ENCODE results near the gene SYNE4.

SYNE4 gene

GRCh38 chr19:36008336-36008978 lies at the start of gene SYNE4:
TSS of gene SYNE4 (minus strand) at chr19:36008813. CDS start at chr19:36008681, 132 bp downstream.
- peak within 1 kb of the TSS; percentile 65 for H3K27ac ChIP-seq
- TF ChIP-seq CTCF (conservative IDR thresholded peaks at IDR 0.05; ENCODE audit: low read depth) = no peak
- ChIA-PET POLR2A (ENCODE audit: low non-redundant PET) (interaction anchor here (0.5 to 0.6 kb wide), 3 partner anchors 21 to 46 kb away, joined by 3 to 12 read pairs (median 3); partner anchors contain the start of gene THAP8), CTCF (interaction anchor here (0.5 to 2.4 kb wide), 2 partner anchors 12 to 136 kb away, joined by 6 to 8 read pairs; no protein-coding TSS in a partner anchor)
- DNase-seq (ENCODE audit: low spot score) = no peak

- ChIA-PET CTCF (no interaction called here), POLR2A (ENCODE audit: low non-redundant PET) (interaction anchor here (0.8 kb wide), 1 partner anchor 47 kb away, joined by 3 read pairs; the partner anchor contains the start of gene SYNE4)
- 0 out of 2 replicates have a peak, but pooled peaks have one; percentile 2 for TF ChIP-seq CTCF (conservative IDR thresholded peaks at IDR 0.05; ENCODE audit: low read depth)
- DNase-seq (ENCODE audit: low spot score) = peak; percentile 99
- peak within 1 kb of the TSS; percentile 99 for H3K27ac ChIP-seq
Observed at GRCh38 chr19:36054733-36055686, 46.4 kb upstream of the SYNE4 start, which contains the start of gene WDR62. TSS of gene WDR62 (plus strand) at chr19:36054897. CDS start at chr19:36054972, 75 bp downstream.

- ChIA-PET CTCF (no interaction called here), POLR2A (ENCODE audit: low non-redundant PET) (interaction anchor here (0.5 to 0.8 kb wide), 3 partner anchors 46 to 735 kb away, joined by 3 to 5 read pairs (median 3); partner anchors contain the start of gene SYNE4)
- TF ChIP-seq CTCF (conservative IDR thresholded peaks at IDR 0.05; ENCODE audit: low read depth) = peak; percentile 37
- peak within 1 kb of the TSS; percentile 99 for H3K27ac ChIP-seq
- peak; percentile 99 for DNase-seq (ENCODE audit: low spot score)
Observed at GRCh38 chr19:36054119-36054732, 45.6 kb upstream of the SYNE4 start, which contains the start of gene THAP8. TSS of gene THAP8 (minus strand) at chr19:36054285. CDS start at chr19:36054217, 68 bp downstream.

GRCh38 chr19:36051637-36052036 lies 43.0 kb upstream of the SYNE4 start:
- ChIA-PET POLR2A (ENCODE audit: low non-redundant PET) (no interaction called here), CTCF (no interaction called here)
- no peak for DNase-seq (ENCODE audit: low spot score)
- peak overlapping the region; percentile 28; the same call in 1 of the 2 replicates for H3K27ac ChIP-seq
- TF ChIP-seq CTCF (conservative IDR thresholded peaks at IDR 0.05; ENCODE audit: low read depth) = no peak

GRCh38 chr19:36051236-36051635 lies 42.6 kb upstream of the SYNE4 start:
- ChIA-PET POLR2A (ENCODE audit: low non-redundant PET) (no interaction called here), CTCF (no interaction called here)
- DNase-seq (ENCODE audit: low spot score) = no peak
- TF ChIP-seq CTCF (conservative IDR thresholded peaks at IDR 0.05; ENCODE audit: low read depth) = no peak
- H3K27ac ChIP-seq = peak overlapping the region; percentile 28; the same call in 1 of the 2 replicates

Measured in RWPE1 (cell line).